Peyer's patch (tissue), 4 donors: ENCODE data around the gene TCF7.

ENCODE experiments used
- POLR2A ChIP-seq, 2 donors: fragments of 450-650 bp; IDR thresholded peaks; one replicate each; pipeline ENCODE4 v1.5.1; 2017; ENCODE audit warnings: antibody characterized with exemption in 2 of 2, mild to moderate bottlenecking in 2 of 2, moderate library complexity in 2 of 2
- TF ChIP-seq, protein P1 (sequence below), 6 experiments: fragments of 450-650 bp in 4 of 6; fragments of 200-600 bp in 2 of 6; sonication (generic) in 1 of 6; IDR thresholded peaks; one replicate each; pipeline ENCODE4 v1.5.1; 2017 to 2019; ENCODE audit warnings: antibody characterized with exemption in 6 of 6, mild to moderate bottlenecking in 3 of 6, moderate library complexity in 1 of 6

DNA sequence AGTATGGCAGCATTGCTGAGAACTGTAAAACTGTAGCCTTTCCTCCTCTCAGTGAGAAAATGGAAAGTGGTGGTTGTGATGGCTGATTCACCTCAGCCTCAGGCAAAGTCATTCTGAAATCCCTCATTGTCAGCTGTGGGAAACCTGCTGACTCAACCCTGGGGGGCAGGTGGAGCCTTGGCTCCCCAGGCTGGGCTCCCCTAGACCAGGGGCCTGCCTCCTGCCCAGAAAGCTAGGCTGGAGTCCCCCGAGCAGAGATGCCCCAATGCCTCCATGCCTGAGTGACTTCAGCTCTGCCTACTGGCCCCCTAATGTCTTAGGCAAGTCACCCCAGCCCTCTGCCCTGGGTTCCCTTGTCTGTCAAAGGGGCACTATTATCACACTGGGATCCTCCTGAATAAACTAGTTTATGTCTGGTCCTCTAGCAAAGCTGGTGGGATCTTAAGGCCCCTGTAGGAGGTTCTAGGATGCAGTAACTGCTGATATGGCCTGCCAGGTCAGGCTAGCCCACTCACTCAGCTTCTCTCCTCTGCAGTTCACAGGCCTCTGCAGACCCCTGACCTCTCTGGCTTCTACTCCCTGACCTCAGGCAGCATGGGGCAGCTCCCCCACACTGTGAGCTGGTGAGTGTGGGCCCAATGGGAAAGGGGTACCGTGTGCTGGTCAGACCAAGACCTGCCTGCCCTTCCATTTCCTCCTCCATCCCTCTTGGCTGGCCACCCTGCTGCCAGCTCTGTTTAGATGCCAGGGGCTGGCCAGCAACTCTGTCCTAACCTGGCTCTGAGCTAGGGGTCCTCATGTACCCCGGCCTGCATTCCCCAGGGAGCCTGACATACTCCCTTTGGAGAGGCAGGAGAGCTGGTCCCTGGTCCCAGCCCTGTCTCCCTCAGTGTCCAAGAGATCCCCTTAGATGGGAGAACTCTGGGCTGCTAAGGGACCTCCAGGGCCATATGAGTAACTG is 24.2 kb downstream of the TCF7 start:
- TF ChIP-seq, protein P1, sequence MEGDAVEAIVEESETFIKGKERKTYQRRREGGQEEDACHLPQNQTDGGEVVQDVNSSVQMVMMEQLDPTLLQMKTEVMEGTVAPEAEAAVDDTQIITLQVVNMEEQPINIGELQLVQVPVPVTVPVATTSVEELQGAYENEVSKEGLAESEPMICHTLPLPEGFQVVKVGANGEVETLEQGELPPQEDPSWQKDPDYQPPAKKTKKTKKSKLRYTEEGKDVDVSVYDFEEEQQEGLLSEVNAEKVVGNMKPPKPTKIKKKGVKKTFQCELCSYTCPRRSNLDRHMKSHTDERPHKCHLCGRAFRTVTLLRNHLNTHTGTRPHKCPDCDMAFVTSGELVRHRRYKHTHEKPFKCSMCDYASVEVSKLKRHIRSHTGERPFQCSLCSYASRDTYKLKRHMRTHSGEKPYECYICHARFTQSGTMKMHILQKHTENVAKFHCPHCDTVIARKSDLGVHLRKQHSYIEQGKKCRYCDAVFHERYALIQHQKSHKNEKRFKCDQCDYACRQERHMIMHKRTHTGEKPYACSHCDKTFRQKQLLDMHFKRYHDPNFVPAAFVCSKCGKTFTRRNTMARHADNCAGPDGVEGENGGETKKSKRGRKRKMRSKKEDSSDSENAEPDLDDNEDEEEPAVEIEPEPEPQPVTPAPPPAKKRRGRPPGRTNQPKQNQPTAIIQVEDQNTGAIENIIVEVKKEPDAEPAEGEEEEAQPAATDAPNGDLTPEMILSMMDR (IDR thresholded peaks at IDR 0.05) = no peak
- TF ChIP-seq POLR2A (IDR thresholded peaks at IDR 0.05) = no peak
